Caco-2 (cell line): ENCODE data around the gene MYADM. TPM values are rescaled to one million over a fixed set of nuclear protein-coding genes. Genes with fewer than 3 reads are reported as not detected.

Experiments used
- BruUV-seq: library from RNA; stranded (reverse); fragments of 400-500 nt; replicated peaks from 2 replicates; lab custom pipeline; 2021; lab: Mats Ljungman, UMichigan
- CTCF ChIA-PET: fragments of 300-600 bp; sonication (Branson Sonifier 250); formaldehyde crosslinking; loops from one replicate; lab custom pipeline; 2022; ENCODE audit warnings: antibody characterized with exemption; lab: Charles Lee
- POLR2A ChIA-PET: fragments of 300-600 bp; sonication (Branson Sonifier 250); formaldehyde crosslinking; loops from one replicate; lab custom pipeline; 2022; ENCODE audit warnings: antibody characterized with exemption; lab: Charles Lee
- DNase-seq, 2 experiments: peaks; one replicate each; pipeline versions ENCODE4 v3.0.0 to v3.0.0-alpha.2; 2020 to 2022
- H3K27me3 ChIP-seq: replicated peaks from 2 replicates; pipeline ENCODE4 v1.6.0; 2011; ENCODE audit warnings: low read length; ENCODE audit not compliant: control insufficient read depth, insufficient read depth
- H3K36me3 ChIP-seq: 2 replicates; pipeline ENCODE4 v1.5.1; 2011; ENCODE audit warnings: low read length; ENCODE audit not compliant: control insufficient read depth, insufficient read depth
- H3K4me1 ChIP-seq: fragments of 250-450 bp; sonication (Bioruptor Pico); 2 replicates; pipeline ENCODE4 v1.5.1; 2020; ENCODE audit warnings: mild to moderate bottlenecking
- H3K4me3 ChIP-seq: 2 replicates; pipeline ENCODE4 v1.5.1; 2011; ENCODE audit warnings: low read depth, mild to moderate bottlenecking, control low read depth, low read length
- H3K9me3 ChIP-seq: fragments of 250-450 bp; sonication (Bioruptor Pico); 2 replicates; pipeline ENCODE4 v1.5.1; 2020; ENCODE audit warnings: mild to moderate bottlenecking, moderate library complexity
- H3K27ac Mint-ChIP-seq: one replicate; pipeline ENCODE4 v1.8.0; 2022; ENCODE audit warnings: mixed read lengths; ENCODE audit not compliant: unreplicated experiment
- H3K27me3 Mint-ChIP-seq: one replicate; pipeline ENCODE4 v1.8.0; 2022; ENCODE audit warnings: mixed read lengths; ENCODE audit not compliant: insufficient read depth, unreplicated experiment
- H3K36me3 Mint-ChIP-seq: one replicate; pipeline ENCODE4 v1.8.0; 2022; ENCODE audit warnings: mild to moderate bottlenecking, mixed read lengths; ENCODE audit not compliant: insufficient read depth, unreplicated experiment
- H3K4me1 Mint-ChIP-seq: one replicate; pipeline ENCODE4 v1.8.0; 2022; ENCODE audit warnings: low read depth, mixed read lengths; ENCODE audit not compliant: unreplicated experiment
- H3K4me3 Mint-ChIP-seq: one replicate; pipeline ENCODE4 v1.8.0; 2022; ENCODE audit warnings: mild to moderate bottlenecking, moderate library complexity, mixed read lengths; ENCODE audit not compliant: unreplicated experiment
- H3K9me3 Mint-ChIP-seq: one replicate; pipeline ENCODE4 v1.8.0; 2022; ENCODE audit warnings: mixed read lengths; ENCODE audit not compliant: unreplicated experiment
- CTCF ChIP-seq, 2 experiments: fragments of 200-600 bp in 1 of 2; IDR thresholded peaks; 1 replicate in 1 of 2; 2 replicates in 1 of 2; pipeline versions ENCODE4 v1.5.1 to v1.8.0; 2011 to 2022; ENCODE audit warnings: antibody characterized with exemption in 1 of 2, control low read depth in 1 of 2, inconsistent platforms in 1 of 2, low read depth in 1 of 2, low read length in 1 of 2, mild to moderate bottlenecking in 1 of 2, moderate library complexity in 1 of 2; ENCODE audit not compliant: insufficient read depth in 1 of 2, severe bottlenecking in 1 of 2, unreplicated experiment in 1 of 2
- intact Hi-C: fragments of 100-400 bp; cut with micrococcal nuclease; formaldehyde crosslinking; loops from one replicate; pipeline ENCODE4 v1.10.0; 2022; ENCODE audit not compliant: unreplicated experiment
- total RNA-seq: library from RNA; stranded (reverse); gene quantifications from 2 replicates; pipeline ENCODE4 v1.2.3, GENCODE V29; 2022

Gene MYADM
- total RNA-seq, 1 experiment from 2014 or later, result 115 TPM

DNA sequence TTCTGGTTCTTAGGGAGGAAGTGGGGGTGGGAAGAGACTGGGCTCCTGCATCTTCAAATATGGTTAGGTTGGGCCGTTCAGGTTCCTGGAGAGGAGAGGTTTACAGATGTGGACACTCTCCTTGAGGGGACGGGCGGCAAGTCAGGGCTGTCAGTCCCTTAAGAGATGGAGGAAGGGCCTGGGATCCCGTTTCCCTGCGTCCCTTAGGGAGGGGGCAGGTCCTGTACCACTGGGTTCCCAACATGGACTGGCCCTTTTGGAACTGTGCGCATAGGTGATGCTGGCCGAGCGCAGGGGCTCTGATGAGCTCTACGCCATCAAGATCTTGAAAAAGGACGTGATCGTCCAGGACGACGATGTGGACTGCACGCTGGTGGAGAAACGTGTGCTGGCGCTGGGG is 30.5 kb downstream of the MYADM start:
- ChIA-PET CTCF (no interaction called here), POLR2A (no interaction called here)
- H3K9me3 ChIP-seq, result no peaks in the 10 kb centered on the region
- BruUV-seq, result no TSS peak
- TF ChIP-seq CTCF (IDR thresholded peaks at IDR 0.05; ENCODE audit: insufficient read depth in 1 of 2, low read depth in 1 of 2, low read length in 1 of 2, severe bottlenecking in 1 of 2, unreplicated experiment in 1 of 2), result no peak
- no peak overlapping the region for H3K4me3 ChIP-seq
- intact Hi-C loops, result no loop called here
- Mint-ChIP-seq H3K36me3 (no peaks in the 10 kb centered on the region), H3K4me3 (no peak overlapping the region), H3K4me1 (no peaks in the 10 kb centered on the region), H3K27me3 (no peaks in the 10 kb centered on the region), H3K9me3 (no peaks in the 10 kb centered on the region), H3K27ac (no peak overlapping the region)
- no peaks in the 10 kb centered on the region for H3K36me3 ChIP-seq
- no peak for DNase-seq
- H3K27me3 ChIP-seq, result no peaks in the 10 kb centered on the region
- no peaks in the 10 kb centered on the region for H3K4me1 ChIP-seq

DNA sequence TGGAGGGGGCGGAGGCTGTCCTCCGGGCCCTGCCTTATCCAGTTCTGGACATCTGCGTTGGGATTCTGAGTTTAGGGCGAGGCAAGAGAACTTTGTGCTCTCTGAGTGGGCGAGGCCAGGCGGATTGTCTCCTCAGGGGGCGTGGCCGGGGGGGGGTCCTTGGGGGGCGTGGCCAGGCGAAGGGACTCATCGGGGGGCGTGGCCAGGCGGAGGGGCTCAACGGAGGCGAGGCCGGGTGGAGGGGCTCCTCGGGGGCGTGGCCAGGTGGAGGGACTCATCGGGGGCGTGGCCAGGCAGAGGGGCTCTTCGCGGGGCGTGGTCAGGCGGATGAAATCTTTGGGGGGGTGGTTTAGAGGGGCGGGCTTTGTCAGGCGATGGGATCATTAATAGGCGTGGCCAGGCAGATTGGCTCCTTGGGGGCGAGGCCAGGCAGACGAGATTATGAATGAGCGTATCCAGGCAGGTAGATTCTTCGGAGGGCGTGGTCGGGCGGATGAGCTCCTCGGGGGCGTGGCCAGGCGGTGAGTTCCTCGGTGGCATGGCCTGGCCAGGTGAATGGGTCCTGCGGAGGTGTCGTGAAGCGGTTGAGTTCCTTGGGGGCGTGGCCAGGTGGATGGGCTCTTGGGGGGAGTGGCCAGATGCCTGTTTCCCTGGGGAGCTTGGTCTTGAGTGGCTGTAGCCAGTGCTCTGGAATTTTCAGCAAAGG is 31.1 kb downstream of the MYADM start:
- Mint-ChIP-seq H3K27me3 (no peaks in the 10 kb centered on the region), H3K27ac (no peak overlapping the region), H3K9me3 (no peaks in the 10 kb centered on the region), H3K36me3 (no peaks in the 10 kb centered on the region), H3K4me3 (no peak overlapping the region), H3K4me1 (no peaks in the 10 kb centered on the region)
- H3K4me1 ChIP-seq, result no peaks in the 10 kb centered on the region
- H3K9me3 ChIP-seq, result no peaks in the 10 kb centered on the region
- TF ChIP-seq CTCF (IDR thresholded peaks at IDR 0.05; ENCODE audit: insufficient read depth in 1 of 2, low read depth in 1 of 2, low read length in 1 of 2, severe bottlenecking in 1 of 2, unreplicated experiment in 1 of 2), result no peak
- no TSS peak for BruUV-seq
- DNase-seq, result no peak
- ChIA-PET POLR2A (no interaction called here), CTCF (no interaction called here)
- no peak overlapping the region for H3K4me3 ChIP-seq
- H3K27me3 ChIP-seq, result no peaks in the 10 kb centered on the region
- intact Hi-C loops, result no loop called here
- no peaks in the 10 kb centered on the region for H3K36me3 ChIP-seq

- TF ChIP-seq CTCF (IDR thresholded peaks at IDR 0.05; ENCODE audit: insufficient read depth in 1 of 2, low read depth in 1 of 2, low read length in 1 of 2, severe bottlenecking in 1 of 2, unreplicated experiment in 1 of 2), result no peak
- POLR2A ChIA-PET, result no interaction called here
- no peaks in the 10 kb centered on the region for H3K4me1 ChIP-seq
- Mint-ChIP-seq H3K27ac (no peak overlapping the region), H3K4me3 (no peak overlapping the region), H3K9me3 (no peaks in the 10 kb centered on the region), H3K4me1 (no peaks in the 10 kb centered on the region), H3K36me3 (no peaks in the 10 kb centered on the region), H3K27me3 (no peaks in the 10 kb centered on the region)
- no peaks in the 10 kb centered on the region for H3K36me3 ChIP-seq
- H3K4me3 ChIP-seq, result no peak overlapping the region
- no peaks in the 10 kb centered on the region for H3K9me3 ChIP-seq
- intact Hi-C loops, result no loop called here
- H3K27me3 ChIP-seq, result no peaks in the 10 kb centered on the region
- CTCF ChIA-PET, result no interaction called here
- no TSS peak for BruUV-seq
- DNase-seq, result no peak
Observed at GRCh38 chr19:53900191-53900860, 32.6 kb downstream of the MYADM start.
